ENCODE measurements around the gene LRRC10B.

DNA sequence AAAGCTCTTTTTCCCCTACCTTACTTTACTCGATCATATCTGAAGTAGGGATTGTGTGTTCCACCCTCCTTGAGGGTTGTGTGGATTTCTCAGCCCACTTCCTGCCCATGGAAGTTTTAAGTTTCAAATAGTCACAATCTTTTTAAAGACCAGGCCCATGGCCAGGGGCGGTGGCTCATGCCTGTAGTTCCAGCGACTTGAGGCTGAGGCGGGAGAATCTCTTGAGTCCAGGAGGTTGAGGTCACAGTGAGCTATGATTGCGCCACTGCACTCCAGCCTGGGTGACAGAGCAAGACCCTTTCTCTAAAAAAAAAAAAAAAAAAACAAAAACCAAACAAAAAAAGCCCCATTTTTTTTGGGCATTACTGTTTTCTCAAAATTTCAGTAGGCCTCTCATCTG, 36.3 kb upstream of the LRRC10B start:
- no peak for TF ChIP-seq POLR2A (IDR thresholded peaks at IDR 0.05)
- TF ChIP-seq, protein P1, sequence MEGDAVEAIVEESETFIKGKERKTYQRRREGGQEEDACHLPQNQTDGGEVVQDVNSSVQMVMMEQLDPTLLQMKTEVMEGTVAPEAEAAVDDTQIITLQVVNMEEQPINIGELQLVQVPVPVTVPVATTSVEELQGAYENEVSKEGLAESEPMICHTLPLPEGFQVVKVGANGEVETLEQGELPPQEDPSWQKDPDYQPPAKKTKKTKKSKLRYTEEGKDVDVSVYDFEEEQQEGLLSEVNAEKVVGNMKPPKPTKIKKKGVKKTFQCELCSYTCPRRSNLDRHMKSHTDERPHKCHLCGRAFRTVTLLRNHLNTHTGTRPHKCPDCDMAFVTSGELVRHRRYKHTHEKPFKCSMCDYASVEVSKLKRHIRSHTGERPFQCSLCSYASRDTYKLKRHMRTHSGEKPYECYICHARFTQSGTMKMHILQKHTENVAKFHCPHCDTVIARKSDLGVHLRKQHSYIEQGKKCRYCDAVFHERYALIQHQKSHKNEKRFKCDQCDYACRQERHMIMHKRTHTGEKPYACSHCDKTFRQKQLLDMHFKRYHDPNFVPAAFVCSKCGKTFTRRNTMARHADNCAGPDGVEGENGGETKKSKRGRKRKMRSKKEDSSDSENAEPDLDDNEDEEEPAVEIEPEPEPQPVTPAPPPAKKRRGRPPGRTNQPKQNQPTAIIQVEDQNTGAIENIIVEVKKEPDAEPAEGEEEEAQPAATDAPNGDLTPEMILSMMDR (IDR thresholded peaks at IDR 0.05), result no peak
- TF ChIP-seq EP300 (IDR thresholded peaks at IDR 0.05), result no peak
- TF ChIP-seq POLR2AphosphoS5 (IDR thresholded peaks at IDR 0.05), result no peak

Measured in gastroesophageal sphincter (tissue), 3 donors.